ENCODE results near the gene COL11A1.
"Not testable (repeated sequence)": the region's sequence is repeated elsewhere in the genome, so short reads cannot be mapped to it uniquely, and the experiment has no call there.

Gene COL11A1

GRCh38 chr1:102836991-102837390 is 271.3 kb downstream of the COL11A1 start:
- peak; percentile 25 for DNase-seq (ENCODE audit: low read depth)
- no peak overlapping the region for H3K4me3 ChIP-seq (ENCODE audit: low read length)
- TF ChIP-seq CTCF (IDR thresholded peaks at IDR 0.05; ENCODE audit: insufficient read depth, low read depth, low read length, missing control alignments), result no peak

- no peak overlapping the region for H3K4me3 ChIP-seq (ENCODE audit: low read length)
- no peak for TF ChIP-seq CTCF (IDR thresholded peaks at IDR 0.05; ENCODE audit: insufficient read depth, low read depth, low read length, missing control alignments)
- DNase-seq (ENCODE audit: low read depth), result peak; percentile 30
These were observed 273.5 kb downstream of the COL11A1 start for GRCh38 chr1:102834688-102835320.

GRCh38 chr1:102833151-102833550 is 275.2 kb downstream of the COL11A1 start:
- DNase-seq (ENCODE audit: low read depth), result peak; percentile 5
- TF ChIP-seq CTCF (IDR thresholded peaks at IDR 0.05; ENCODE audit: insufficient read depth, low read depth, low read length, missing control alignments), result no peak
- H3K4me3 ChIP-seq (ENCODE audit: low read length), result no peak overlapping the region

GRCh38 chr1:102826706-102827105 is 281.6 kb downstream of the COL11A1 start:
- DNase-seq (ENCODE audit: low read depth); H3K4me3 ChIP-seq (ENCODE audit: low read length): not testable (repeated sequence)

Measured in epithelial cell of esophagus (primary cell).